H54 (cell line): ENCODE measurements around the gene ERC1.
A peak's percentile ranks its signal among the peaks of the same experiment; 100 is the strongest.

Source experiments
- DNase-seq: peaks from one replicate; pipeline ENCODE4 v3.0.0; 2011; ENCODE audit warnings: low spot score, mixed read lengths; ENCODE audit not compliant: insufficient read length
- FAIRE-seq: peaks from 3 replicates; lab custom pipeline; 2011; peaks lifted over from hg19 to GRCh38; lab: Jason Lieb, UNC
- POLR2A ChIP-seq: IDR thresholded peaks from 2 replicates; pipeline ENCODE4 v1.6.1; 2011; ENCODE audit warnings: low read depth, mild to moderate bottlenecking, low read length

The ERC1 gene

GRCh38 chr12:1530592-1531152 lies 539.6 kb downstream of the ERC1 start:
- FAIRE-seq (no peak), DNase-seq (no peak)
- TF ChIP-seq POLR2A = no peak

GRCh38 chr12:1531153-1531653 lies 540.2 kb downstream of the ERC1 start:
- TF ChIP-seq POLR2A = no peak
- DNase-seq = no peak
- no peak for FAIRE-seq

GRCh38 chr12:1531654-1532374 lies 540.8 kb downstream of the ERC1 start:
- TF ChIP-seq POLR2A = no peak
- FAIRE-seq (no peak), DNase-seq (no peak)

DNA sequence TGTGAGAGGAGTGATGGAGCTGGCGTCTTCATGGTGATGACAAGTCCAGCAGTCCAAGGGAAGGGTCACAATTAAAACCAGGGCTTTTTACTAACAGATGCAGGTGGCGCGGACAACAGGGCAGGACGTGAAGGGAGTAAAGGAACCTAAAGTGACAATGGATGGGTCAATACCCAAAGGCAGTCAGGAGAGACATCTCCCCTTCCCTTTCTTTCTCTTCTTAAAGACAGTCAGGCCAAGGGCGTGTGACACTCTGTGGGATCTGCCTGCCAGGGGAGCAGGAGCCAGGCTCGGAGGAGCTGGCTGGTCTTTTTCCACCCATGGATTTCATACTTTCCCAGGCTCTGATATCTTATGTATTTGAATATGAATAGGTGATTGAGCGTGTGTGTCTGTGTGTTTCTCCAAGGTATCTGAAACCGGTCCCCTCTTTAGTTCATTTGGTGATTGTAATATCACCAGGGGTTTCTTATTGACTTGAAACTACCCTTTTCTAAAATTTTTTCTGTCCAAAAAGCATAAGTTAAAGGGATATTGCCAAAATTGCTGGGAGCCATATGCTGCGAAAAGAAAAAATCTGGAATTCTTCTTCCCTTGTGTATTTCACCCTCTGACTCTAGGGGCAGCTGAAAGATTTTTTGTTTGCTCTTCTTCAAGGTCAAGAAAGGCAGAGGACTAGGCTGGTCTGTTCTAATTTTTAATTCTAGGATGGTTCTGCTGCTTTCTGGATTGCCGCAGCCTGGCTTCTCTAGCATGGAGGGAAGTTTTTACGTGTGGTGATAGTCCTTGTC lies 541.5 kb downstream of the ERC1 start:
- no peak for TF ChIP-seq POLR2A
- no peak for DNase-seq
- FAIRE-seq = no peak

GRCh38 chr12:1533205-1533601 lies 542.2 kb downstream of the ERC1 start:
- DNase-seq = no peak
- no peak for FAIRE-seq
- no peak for TF ChIP-seq POLR2A

GRCh38 chr12:1533602-1534304 lies 542.7 kb downstream of the ERC1 start:
- TF ChIP-seq POLR2A = no peak
- DNase-seq = no peak
- FAIRE-seq = no peak

- DNase-seq (no peak), FAIRE-seq (no peak)
- no peak for TF ChIP-seq POLR2A
Measured at GRCh38 chr12:1534748-1535147, 543.7 kb downstream of the ERC1 start.

DNA sequence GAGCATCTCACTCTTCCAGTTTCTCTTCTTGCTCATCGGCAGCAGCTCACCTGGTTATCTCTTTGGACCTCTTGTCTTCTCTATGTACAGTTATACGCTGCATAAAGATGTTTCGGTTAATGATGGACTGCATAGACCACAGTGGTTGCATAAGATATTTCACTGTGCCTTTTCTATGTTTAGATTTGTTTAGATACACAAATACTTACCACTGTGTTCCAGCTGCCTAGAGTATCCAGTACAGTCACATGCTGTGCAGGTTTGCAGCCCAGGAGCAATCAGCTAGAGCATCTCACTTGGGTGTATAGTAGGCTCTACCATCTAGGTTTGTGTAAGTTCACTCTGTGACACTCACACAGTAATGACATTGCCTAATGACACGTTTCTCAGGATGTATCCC lies 545.8 kb downstream of the ERC1 start:
- FAIRE-seq (no peak), DNase-seq (no peak)
- TF ChIP-seq POLR2A = no peak

- DNase-seq = no peak
- no peak for TF ChIP-seq POLR2A
- no peak for FAIRE-seq
Measured at GRCh38 chr12:1539135-1539534, 548.1 kb downstream of the ERC1 start.

DNA sequence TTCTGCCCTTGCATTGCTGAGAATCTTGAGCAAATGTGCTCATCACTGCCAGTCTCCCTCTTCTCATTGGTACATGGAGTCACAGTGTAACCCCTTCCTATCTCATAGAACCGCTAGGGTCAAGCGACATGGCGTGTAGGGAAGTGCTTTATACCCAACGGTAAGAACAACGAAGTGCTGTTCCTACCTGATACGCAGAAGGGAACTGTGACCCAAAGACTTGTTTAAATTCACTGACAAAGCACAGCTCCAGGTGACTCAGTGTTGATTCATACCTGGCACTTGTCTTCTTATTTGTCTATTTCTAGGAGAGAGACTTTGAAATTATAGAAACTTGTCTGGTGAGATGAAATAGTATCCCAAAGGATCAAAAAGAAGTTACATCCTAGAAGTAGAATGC lies 549.7 kb downstream of the ERC1 start:
- DNase-seq = no peak
- peak; percentile 69 for FAIRE-seq
- no peak for TF ChIP-seq POLR2A

- no peak for FAIRE-seq
- no peak for TF ChIP-seq POLR2A
- no peak for DNase-seq
Measured at GRCh38 chr12:1542599-1542998, 551.6 kb downstream of the ERC1 start.

DNA sequence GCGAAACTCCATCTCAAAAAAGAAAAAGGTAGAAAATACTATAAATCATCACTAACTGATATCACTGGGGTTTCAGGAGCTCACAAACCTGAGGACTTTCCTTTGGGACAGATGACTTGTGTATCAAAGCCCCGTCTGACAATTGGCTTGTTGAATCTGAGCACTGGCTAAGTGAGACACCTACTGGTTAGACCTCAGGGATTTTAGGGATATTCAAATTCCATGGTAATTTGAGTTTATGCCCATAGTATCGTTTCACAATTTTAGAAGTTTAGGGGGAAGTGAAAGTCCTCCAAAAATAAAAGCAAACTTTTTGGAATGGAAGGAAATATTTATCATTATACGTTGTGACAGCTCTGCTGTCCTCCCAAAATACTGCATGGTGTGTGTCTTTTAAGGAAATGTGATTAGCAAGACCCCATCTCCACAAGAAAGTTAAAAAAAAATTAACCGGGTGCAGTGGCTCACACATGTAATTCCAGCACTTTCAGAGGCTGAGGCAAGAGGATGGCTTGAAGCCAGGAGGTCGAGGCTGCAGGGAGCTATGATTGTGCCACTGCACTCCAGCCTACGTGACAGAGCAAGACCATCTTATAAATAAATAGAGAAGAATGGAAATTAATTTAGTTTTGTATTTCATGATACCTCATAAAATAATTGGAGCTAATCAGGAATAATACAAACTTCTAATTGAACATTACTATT lies 554.1 kb downstream of the ERC1 start:
- DNase-seq = no peak
- no peak for TF ChIP-seq POLR2A
- no peak for FAIRE-seq
